GM21367 (cell line): ENCODE measurements around the gene UBE3D.
A peak's percentile ranks its signal among the peaks of the same experiment; 100 is the strongest.

Experiments used
- ATAC-seq: cut with Tn5 transposase; IDR thresholded peaks from one replicate; pipeline ENCODE4 v1.9.1; 2021; ENCODE audit not compliant: unreplicated experiment

UBE3D gene

GRCh38 chr6:83065511-83066192 lies at the start of gene UBE3D:
Gene UBE3D (minus strand): TSS chr6:83065841. CDS start chr6:83065718, 123 bp downstream.
- peak; percentile 59 for ATAC-seq

GRCh38 chr6:83114164-83114563 lies 48.5 kb upstream of the UBE3D start:
- ATAC-seq = no peak

GRCh38 chr6:83113258-83113657 lies 47.6 kb upstream of the UBE3D start:
- ATAC-seq = no peak

- ATAC-seq = no peak
Measured at GRCh38 chr6:83108378-83108777, 42.7 kb upstream of the UBE3D start.

GRCh38 chr6:83098589-83098988 lies 32.9 kb upstream of the UBE3D start:
- no peak for ATAC-seq

- ATAC-seq = no peak
Measured at GRCh38 chr6:83097675-83098074, 32.0 kb upstream of the UBE3D start.

GRCh38 chr6:83097204-83097603 lies 31.6 kb upstream of the UBE3D start:
- ATAC-seq = no peak

GRCh38 chr6:83096791-83097190 lies 31.1 kb upstream of the UBE3D start:
- ATAC-seq = no peak

- ATAC-seq = no peak
Measured at GRCh38 chr6:83092756-83093399, 27.2 kb upstream of the UBE3D start.

GRCh38 chr6:83086751-83087150 lies 21.1 kb upstream of the UBE3D start:
- ATAC-seq = peak; percentile 98

- ATAC-seq = no peak
Measured at GRCh38 chr6:83083476-83083875, 17.8 kb upstream of the UBE3D start.

GRCh38 chr6:83073615-83074014 lies 8.0 kb upstream of the UBE3D start:
- no peak for ATAC-seq

- ATAC-seq = no peak
Measured at GRCh38 chr6:83072726-83073125, 7.1 kb upstream of the UBE3D start.

- no peak for ATAC-seq
Measured at GRCh38 chr6:83071707-83072106, 6.1 kb upstream of the UBE3D start.

- ATAC-seq = peak; percentile 52
Measured at GRCh38 chr6:83071023-83071422, 5.4 kb upstream of the UBE3D start.

- ATAC-seq = no peak
Measured at GRCh38 chr6:83069633-83070032, 4.0 kb upstream of the UBE3D start.

- no peak for ATAC-seq
Measured at GRCh38 chr6:83068616-83069015, 3.0 kb upstream of the UBE3D start.

- ATAC-seq = peak; percentile 82
Measured at GRCh38 chr6:83067448-83068439, 2.1 kb upstream of the UBE3D start, which contains the start of gene DOP1A. Gene DOP1A (plus strand): TSS chr6:83067671. CDS start chr6:83096978, 29,307 bp downstream.

- no peak for ATAC-seq
Measured at GRCh38 chr6:83062225-83062624, 3.4 kb downstream of the UBE3D start.

GRCh38 chr6:83061190-83061589 lies 4.5 kb downstream of the UBE3D start:
- no peak for ATAC-seq

- ATAC-seq = peak; percentile 76
Measured at GRCh38 chr6:83057705-83058321, 7.8 kb downstream of the UBE3D start.
